ENCODE data around the gene MPZL1. TPM values are rescaled to one million over a fixed set of nuclear protein-coding genes. Genes with fewer than 3 reads are reported as not detected.

The MPZL1 gene
- total RNA-seq = 228 and 229 TPM in 2 replicates

DNA sequence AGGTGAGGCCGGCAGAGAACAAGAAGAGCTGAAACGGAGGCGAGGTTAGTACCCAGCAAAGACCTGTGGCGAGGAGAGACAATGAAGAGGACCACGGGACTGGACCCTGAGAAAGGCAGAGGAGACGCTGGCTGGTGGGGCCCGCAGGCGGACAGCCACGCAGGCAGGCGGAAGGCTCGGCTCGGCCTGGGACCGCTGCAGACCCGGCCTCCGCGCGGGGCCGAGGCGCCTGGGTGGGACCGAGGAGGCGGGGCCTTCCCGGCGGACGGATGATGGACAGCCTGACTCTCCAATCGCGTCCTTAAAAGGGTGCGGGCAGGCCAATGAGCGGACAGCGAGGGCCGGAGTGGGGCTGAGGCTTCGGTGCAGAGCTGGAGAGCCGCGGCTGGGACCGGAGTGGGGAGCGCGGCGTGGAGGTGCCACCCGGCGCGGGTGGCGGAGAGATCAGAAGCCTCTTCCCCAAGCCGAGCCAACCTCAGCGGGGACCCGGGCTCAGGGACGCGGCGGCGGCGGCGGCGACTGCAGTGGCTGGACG lies at the start of gene MPZL1:
Gene MPZL1 (plus strand): TSS at position 366 of the 535 bp plus-strand sequence. CDS start 170 bp downstream, outside the sequence.

Other genes starting within 250 kb of the MPZL1 start
- not detected in 2 replicates for gene CD247, start 203.5 kb upstream of the MPZL1 start, total RNA-seq
- 25.9 and 39.7 TPM in 2 replicates for gene CREG1, start 168.2 kb upstream of the MPZL1 start, total RNA-seq
- gene RCSD1, start 91.8 kb upstream of the MPZL1 start, total RNA-seq = not detected in 2 replicates
- under 0.01 TPM in 2 replicates for gene ADCY10, start 192.2 kb downstream of the MPZL1 start, total RNA-seq
- gene DCAF6, start 214.7 kb downstream of the MPZL1 start, total RNA-seq = 47.5 and 56.4 TPM in 2 replicates
- gene MPC2, start 215.1 kb downstream of the MPZL1 start, total RNA-seq = 22.9 and 25.9 TPM in 2 replicates

Measured in placental epithelial cell (primary cell).